Caco-2 (cell line): Measurements from ENCODE around the gene SPG21. TPM values are rescaled to one million over a fixed set of nuclear protein-coding genes. Genes with fewer than 3 reads are reported as not detected.

ENCODE experiments used
- BruUV-seq: library from RNA; stranded (reverse); fragments of 400-500 nt; replicated peaks from 2 replicates; lab custom pipeline; 2021; lab: Mats Ljungman, UMichigan
- CTCF ChIA-PET: fragments of 300-600 bp; sonication (Branson Sonifier 250); formaldehyde crosslinking; loops from one replicate; lab custom pipeline; 2022; ENCODE audit warnings: antibody characterized with exemption; lab: Charles Lee
- POLR2A ChIA-PET: fragments of 300-600 bp; sonication (Branson Sonifier 250); formaldehyde crosslinking; loops from one replicate; lab custom pipeline; 2022; ENCODE audit warnings: antibody characterized with exemption; lab: Charles Lee
- DNase-seq, 2 experiments: peaks; one replicate each; pipeline versions ENCODE4 v3.0.0 to v3.0.0-alpha.2; 2020 to 2022
- H3K27me3 ChIP-seq: replicated peaks from 2 replicates; pipeline ENCODE4 v1.6.0; 2011; ENCODE audit warnings: low read length; ENCODE audit not compliant: control insufficient read depth, insufficient read depth
- H3K36me3 ChIP-seq: 2 replicates; pipeline ENCODE4 v1.5.1; 2011; ENCODE audit warnings: low read length; ENCODE audit not compliant: control insufficient read depth, insufficient read depth
- H3K4me1 ChIP-seq: fragments of 250-450 bp; sonication (Bioruptor Pico); 2 replicates; pipeline ENCODE4 v1.5.1; 2020; ENCODE audit warnings: mild to moderate bottlenecking
- H3K4me3 ChIP-seq: 2 replicates; pipeline ENCODE4 v1.5.1; 2011; ENCODE audit warnings: low read depth, mild to moderate bottlenecking, control low read depth, low read length
- H3K9me3 ChIP-seq: fragments of 250-450 bp; sonication (Bioruptor Pico); 2 replicates; pipeline ENCODE4 v1.5.1; 2020; ENCODE audit warnings: mild to moderate bottlenecking, moderate library complexity
- H3K27ac Mint-ChIP-seq: one replicate; pipeline ENCODE4 v1.8.0; 2022; ENCODE audit warnings: mixed read lengths; ENCODE audit not compliant: unreplicated experiment
- H3K27me3 Mint-ChIP-seq: one replicate; pipeline ENCODE4 v1.8.0; 2022; ENCODE audit warnings: mixed read lengths; ENCODE audit not compliant: insufficient read depth, unreplicated experiment
- H3K36me3 Mint-ChIP-seq: one replicate; pipeline ENCODE4 v1.8.0; 2022; ENCODE audit warnings: mild to moderate bottlenecking, mixed read lengths; ENCODE audit not compliant: insufficient read depth, unreplicated experiment
- H3K4me1 Mint-ChIP-seq: one replicate; pipeline ENCODE4 v1.8.0; 2022; ENCODE audit warnings: low read depth, mixed read lengths; ENCODE audit not compliant: unreplicated experiment
- H3K4me3 Mint-ChIP-seq: one replicate; pipeline ENCODE4 v1.8.0; 2022; ENCODE audit warnings: mild to moderate bottlenecking, moderate library complexity, mixed read lengths; ENCODE audit not compliant: unreplicated experiment
- H3K9me3 Mint-ChIP-seq: one replicate; pipeline ENCODE4 v1.8.0; 2022; ENCODE audit warnings: mixed read lengths; ENCODE audit not compliant: unreplicated experiment
- CTCF ChIP-seq, 2 experiments: fragments of 200-600 bp in 1 of 2; IDR thresholded peaks; 1 replicate in 1 of 2; 2 replicates in 1 of 2; pipeline versions ENCODE4 v1.5.1 to v1.8.0; 2011 to 2022; ENCODE audit warnings: antibody characterized with exemption in 1 of 2, control low read depth in 1 of 2, inconsistent platforms in 1 of 2, low read depth in 1 of 2, low read length in 1 of 2, mild to moderate bottlenecking in 1 of 2, moderate library complexity in 1 of 2; ENCODE audit not compliant: insufficient read depth in 1 of 2, severe bottlenecking in 1 of 2, unreplicated experiment in 1 of 2
- intact Hi-C: fragments of 100-400 bp; cut with micrococcal nuclease; formaldehyde crosslinking; loops from one replicate; pipeline ENCODE4 v1.10.0; 2022; ENCODE audit not compliant: unreplicated experiment
- total RNA-seq: library from RNA; stranded (reverse); gene quantifications from 2 replicates; pipeline ENCODE4 v1.2.3, GENCODE V29; 2022

SPG21 gene
- total RNA-seq, 1 experiment from 2014 or later: 72.9 TPM

DNA sequence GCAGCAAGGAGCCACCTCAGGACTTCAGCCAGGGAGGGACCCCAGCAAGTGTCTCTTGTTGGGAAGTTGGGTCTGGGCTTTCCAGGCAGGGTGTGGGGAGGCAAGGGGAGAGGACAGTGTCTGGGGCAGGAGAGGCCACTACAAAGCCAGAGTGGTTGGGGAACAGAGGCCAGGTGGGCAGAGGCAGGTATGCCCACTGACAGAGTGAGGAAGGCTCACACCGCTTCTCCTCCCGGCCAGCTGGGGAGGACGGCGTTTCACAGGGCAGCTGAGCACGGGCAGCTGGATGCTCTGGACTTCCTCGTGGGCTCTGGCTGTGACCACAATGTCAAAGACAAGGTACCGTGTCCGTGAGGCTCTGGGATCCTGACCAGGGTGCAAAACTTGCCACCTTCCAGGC lies 63.1 kb downstream of the SPG21 start:
- intact Hi-C loops: no loop called here
- ChIA-PET POLR2A (no interaction called here), CTCF (interaction anchor here (0.9 kb wide), 1 partner anchor 15 kb away, joined by 3 read pairs; the partner anchor contains the start of gene ANKDD1A)
- Mint-ChIP-seq H3K27me3 (no peaks in the 10 kb centered on the region), H3K36me3 (no peaks in the 10 kb centered on the region), H3K27ac (no peak overlapping the region), H3K4me3 (no peak overlapping the region), H3K4me1 (no peaks in the 10 kb centered on the region), H3K9me3 (peaks cover 8% of the 10 kb centered on the region)
- TF ChIP-seq CTCF (IDR thresholded peaks at IDR 0.05; ENCODE audit: insufficient read depth in 1 of 2, low read depth in 1 of 2, low read length in 1 of 2, severe bottlenecking in 1 of 2, unreplicated experiment in 1 of 2): no peak
- H3K4me3 ChIP-seq: no peak overlapping the region
- no peaks in the 10 kb centered on the region for H3K36me3 ChIP-seq
- H3K9me3 ChIP-seq: no peaks in the 10 kb centered on the region
- no peak for DNase-seq
- no TSS peak for BruUV-seq
- H3K27me3 ChIP-seq: no peaks in the 10 kb centered on the region
- H3K4me1 ChIP-seq: no peaks in the 10 kb centered on the region

DNA sequence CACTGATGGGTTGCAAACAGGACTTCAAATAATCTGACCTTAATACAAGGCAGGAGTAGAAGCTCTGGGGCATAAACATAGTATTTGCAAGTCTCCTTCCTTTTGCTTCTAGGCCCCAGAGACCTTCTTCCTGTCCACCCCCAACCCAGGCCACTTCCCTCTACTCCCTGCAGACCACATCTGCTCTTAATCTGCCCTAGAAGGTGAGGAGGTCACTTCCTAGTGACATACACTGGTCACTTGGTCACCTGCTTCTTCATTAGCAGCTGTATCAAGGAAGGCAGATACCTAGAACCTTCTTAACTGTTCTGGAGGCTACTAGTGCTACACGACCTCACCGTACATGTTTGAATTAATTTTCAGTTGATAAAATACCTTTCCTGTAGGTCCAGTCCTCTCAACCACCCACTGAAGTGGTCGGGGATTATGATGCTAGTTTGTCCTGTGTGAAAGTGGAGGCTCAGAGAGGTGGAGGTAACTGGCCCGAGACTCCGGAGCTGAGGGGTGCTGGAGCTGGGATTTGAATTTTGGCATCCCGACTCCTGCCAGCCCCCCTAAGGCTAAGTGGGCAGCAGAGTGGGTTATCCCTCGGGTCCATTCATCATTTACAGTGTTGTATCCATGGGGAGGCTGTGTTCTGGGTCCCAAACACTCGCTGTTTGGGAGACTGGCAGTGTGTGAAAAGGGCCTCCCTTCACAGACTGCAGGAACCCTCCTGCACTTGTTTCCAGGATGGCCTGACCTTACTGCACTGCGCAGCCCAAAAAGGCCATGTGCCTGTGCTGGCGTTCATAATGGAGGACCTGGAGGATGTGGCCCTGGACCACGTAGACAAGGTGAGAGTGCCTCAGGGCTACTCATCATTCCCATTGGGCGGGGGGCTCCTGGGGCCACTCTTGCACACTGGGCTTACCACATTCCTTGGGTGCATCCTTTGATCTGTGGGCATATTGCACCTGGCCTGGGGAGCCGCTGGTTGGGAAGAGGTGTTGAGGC lies 64.1 kb downstream of the SPG21 start:
- no TSS peak for BruUV-seq
- CTCF ChIA-PET: no interaction called here

GRCh38 chr15:64923546-64923945 lies 66.2 kb downstream of the SPG21 start:
- H3K27me3 Mint-ChIP-seq: no peaks in the 10 kb centered on the region
- intact Hi-C loops: no loop called here
- H3K27ac Mint-ChIP-seq: no peak overlapping the region
- ChIA-PET CTCF (no interaction called here), POLR2A (no interaction called here)
- Histone ChIP-seq H3K27me3 (no peaks in the 10 kb centered on the region), H3K4me1 (no peaks in the 10 kb centered on the region), H3K9me3 (no peaks in the 10 kb centered on the region), H3K4me3 (no peak overlapping the region), H3K36me3 (no peaks in the 10 kb centered on the region)
- no peak for DNase-seq
- H3K4me3 Mint-ChIP-seq: no peak overlapping the region
- no peaks in the 10 kb centered on the region for H3K4me1 Mint-ChIP-seq
- BruUV-seq: no TSS peak
- TF ChIP-seq CTCF (IDR thresholded peaks at IDR 0.05; ENCODE audit: insufficient read depth in 1 of 2, low read depth in 1 of 2, low read length in 1 of 2, severe bottlenecking in 1 of 2, unreplicated experiment in 1 of 2): no peak
- peaks cover 8% of the 10 kb centered on the region for H3K9me3 Mint-ChIP-seq
- H3K36me3 Mint-ChIP-seq: no peaks in the 10 kb centered on the region

More for the DNA sequence above, 64.1 kb downstream of the SPG21 start:
- Mint-ChIP-seq H3K4me1 (no peaks in the 10 kb centered on the region), H3K36me3 (no peaks in the 10 kb centered on the region), H3K27me3 (no peaks in the 10 kb centered on the region), H3K4me3 (no peak overlapping the region), H3K27ac (no peak overlapping the region), H3K9me3 (peaks cover 8% of the 10 kb centered on the region)
- Histone ChIP-seq H3K4me3 (no peak overlapping the region), H3K9me3 (no peaks in the 10 kb centered on the region), H3K27me3 (no peaks in the 10 kb centered on the region), H3K36me3 (no peaks in the 10 kb centered on the region), H3K4me1 (no peaks in the 10 kb centered on the region)
- TF ChIP-seq CTCF (IDR thresholded peaks at IDR 0.05; ENCODE audit: insufficient read depth in 1 of 2, low read depth in 1 of 2, low read length in 1 of 2, severe bottlenecking in 1 of 2, unreplicated experiment in 1 of 2): no peak
- no peak for DNase-seq
- POLR2A ChIA-PET: no interaction called here
- intact Hi-C loops: no loop called here
